GM12878 (cell line): ENCODE data around the gene SCAF8. TPM values are rescaled to one million over a fixed set of nuclear protein-coding genes. Genes with fewer than 3 reads are reported as not detected.

ENCODE experiments used
- ATAC-seq: fragments of 200-7000 bp; cut with Tn5 transposase; 3 replicates; pipeline ENCODE4 v1.9.1; 2020; ENCODE audit warnings: mild to moderate bottlenecking, moderate library complexity
- BruUV-seq: library from RNA; stranded (reverse); fragments of 400-500 nt; replicated peaks from 2 replicates; lab custom pipeline; 2021; lab: Mats Ljungman, UMichigan
- CTCF ChIA-PET: fragments of 300-600 bp; sonication (Branson Sonifier 250); formaldehyde crosslinking; extraction: SDS; loops from one replicate; lab custom pipeline; 2021; ENCODE audit warnings: inconsistent platforms; lab: Yijun Ruan, JAX
- POLR2A ChIA-PET: fragments of 350-600 bp; formaldehyde crosslinking; extraction: SDS; loops from one replicate; lab custom pipeline; 2021; ENCODE audit warnings: inconsistent platforms; lab: Charles Lee
- RAD21 ChIA-PET: fragments of 300-600 bp; sonication (Branson Sonifier 250); formaldehyde crosslinking; loops from one replicate; lab custom pipeline; 2023; ENCODE audit warnings: antibody characterized with exemption; ENCODE audit not compliant: unreplicated experiment; lab: Charles Lee
- SMC1A ChIA-PET: fragments of 300-600 bp; sonication (Branson Sonifier 250); formaldehyde crosslinking; loops from one replicate; lab custom pipeline; 2023; ENCODE audit not compliant: unreplicated experiment, uncharacterized antibody; lab: Charles Lee
- DNase-seq: peaks from one replicate; pipeline ENCODE4 v3.0.0-alpha.2; 2011; ENCODE audit warnings: low read depth, low spot score
- FAIRE-seq: peaks from 3 replicates; lab custom pipeline; 2011; peaks lifted over from hg19 to GRCh38; lab: Jason Lieb, UNC
- H2AFZ ChIP-seq: 2 replicates; pipeline ENCODE4 v1.6.0; 2011; ENCODE audit warnings: low read depth, low read length, control low read depth; ENCODE audit not compliant: control insufficient read depth
- H3K27ac ChIP-seq: 2 replicates; pipeline ENCODE4 v1.5.1; 2011; ENCODE audit warnings: control low read depth; ENCODE audit not compliant: control insufficient read depth, insufficient read depth
- H3K27me3 ChIP-seq, 2 experiments: replicated peaks in 1 of 2; 2 replicates each; pipeline versions ENCODE4 v1.6.0 to v1.6.1; 2011; ENCODE audit warnings: low read length in 1 of 2; ENCODE audit not compliant: control insufficient read depth in 2 of 2, insufficient read depth in 2 of 2
- H3K36me3 ChIP-seq, 2 experiments: 2 replicates each; pipeline ENCODE4 v1.5.1; 2011; ENCODE audit warnings: low read length in 1 of 2; ENCODE audit not compliant: control insufficient read depth in 2 of 2, insufficient read depth in 2 of 2
- H3K4me1 ChIP-seq: 2 replicates; pipeline ENCODE4 v1.6.1; 2011; ENCODE audit warnings: mild to moderate bottlenecking, low read length, moderate library complexity, mixed read lengths; ENCODE audit not compliant: control insufficient read depth, insufficient read depth
- H3K4me2 ChIP-seq: 2 replicates; pipeline ENCODE4 v1.6.0; 2011; ENCODE audit warnings: control low read depth; ENCODE audit not compliant: control insufficient read depth, insufficient read depth
- H3K4me3 ChIP-seq: fragments of 200-600 bp; sonication (generic); 2 replicates; pipeline ENCODE4 v1.5.1; 2016
- H3K79me2 ChIP-seq: 2 replicates; pipeline ENCODE4 v1.6.0; 2011; ENCODE audit warnings: low read length; ENCODE audit not compliant: control insufficient read depth, insufficient read depth
- H3K9ac ChIP-seq: 2 replicates; pipeline ENCODE4 v1.8.0; 2011; ENCODE audit warnings: low read length, control low read depth, mixed read lengths; ENCODE audit not compliant: control insufficient read depth, insufficient read depth
- H3K9me3 ChIP-seq: replicated peaks from 3 replicates; pipeline ENCODE4 v1.5.1; 2011; ENCODE audit warnings: mild to moderate bottlenecking, low read length; ENCODE audit not compliant: control insufficient read depth, insufficient read depth
- H4K20me1 ChIP-seq: 2 replicates; pipeline ENCODE4 v1.6.0; 2011; ENCODE audit not compliant: control insufficient read depth, insufficient read depth
- EGR1 ChIP-seq, 2 experiments: IDR thresholded peaks; 1 replicate in 1 of 2; 2 replicates in 1 of 2; pipeline ENCODE4 v1.6.1; 2011 to 2012; ENCODE audit warnings: low read depth in 2 of 2, low read length in 2 of 2, borderline replicate concordance in 1 of 2, mild to moderate bottlenecking in 1 of 2, moderate library complexity in 1 of 2
- ESRRA ChIP-seq: IDR thresholded peaks from 2 replicates; pipeline ENCODE4 v1.6.1; 2012; ENCODE audit warnings: mild to moderate bottlenecking, low read length, improper control_type of control experiment
- FOS ChIP-seq: IDR thresholded peaks from 3 replicates; pipeline ENCODE4 v1.6.1; 2011; ENCODE audit warnings: borderline replicate concordance; ENCODE audit not compliant: insufficient read length; ENCODE audit errors: extremely low read depth
- JUND ChIP-seq: IDR thresholded peaks from 2 replicates; pipeline ENCODE4 v1.6.1; 2012; ENCODE audit warnings: low read depth, mild to moderate bottlenecking, low read length, improper control_type of control experiment, moderate library complexity
- LARP7 ChIP-seq: fragments of 450-650 bp; IDR thresholded peaks from 2 replicates; pipeline ENCODE4 v1.6.1; 2017; ENCODE audit warnings: mild to moderate bottlenecking
- MEF2A ChIP-seq: IDR thresholded peaks from 2 replicates; pipeline ENCODE4 v1.6.1; 2011; ENCODE audit warnings: low read depth, mild to moderate bottlenecking, low read length, moderate library complexity; ENCODE audit not compliant: insufficient read depth
- MXI1 ChIP-seq: fragments of 150-350 bp; IDR thresholded peaks from 2 replicates; pipeline ENCODE4 v1.6.1; 2011; ENCODE audit warnings: low read depth, mild to moderate bottlenecking, inconsistent platforms, low read length, improper control_type of control experiment
- WRNIP1 ChIP-seq: IDR thresholded peaks from 2 replicates; pipeline ENCODE4 v1.6.1; 2011; ENCODE audit warnings: low read depth, low read length, improper control_type of control experiment, borderline replicate concordance
- ZNF622 ChIP-seq: fragments of 450-650 bp; IDR thresholded peaks from 2 replicates; pipeline ENCODE4 v1.6.1; 2017; ENCODE audit warnings: mild to moderate bottlenecking, inconsistent platforms
- WGBS: methylation state at CpG from one replicate; pipeline ENCODE4 v1.1.6; 2016; ENCODE audit warnings: low lambda C conversion rate; ENCODE audit not compliant: insufficient replicate concordance, insufficient coverage; ENCODE audit errors: missing lambda C conversion rate; 5-methylcytosine and 5-hydroxymethylcytosine counted together
- in situ Hi-C: fragments of 300-500 bp; cut with MboI; formaldehyde crosslinking; loops from 9 replicates; pipeline ENCODE4 v1.14.3; 2018; ENCODE audit warnings: mixed read lengths
- intact Hi-C: fragments of 100-400 bp; cut with micrococcal nuclease; formaldehyde crosslinking; loops from one replicate; pipeline ENCODE4 v1.14.2; 2022; ENCODE audit not compliant: unreplicated experiment
- polyA plus RNA-seq, 11 experiments: library from polyadenylated mRNA; depleted of rRNA in 4 of 11; unstranded in 6 of 11; stranded (reverse) in 5 of 11; fragments of >200 nt; fragmentation: Nextera tagmentation in 4 of 11; fragmentation: Illumina TruSeq in 1 of 11; extraction: Ambion mirVana in 4 of 11; extraction: Trizol in 1 of 11; gene quantifications; 1 replicate in 1 of 11; 2 replicates in 10 of 11; pipeline versions ENCODE4 v1.2.1 to v1.2.3, GENCODE V29; 2011 to 2016; ENCODE audit warnings: inconsistent platforms in 2 of 11, missing spikeins in 2 of 11, low read depth in 1 of 11
- total RNA-seq, 4 experiments: library from RNA; depleted of rRNA in 3 of 4; stranded (reverse); fragments of >200 nt in 3 of 4; fragmentation: Illumina TruSeq in 1 of 4; extraction: Trizol in 1 of 4; gene quantifications; 2 replicates each; pipeline versions ENCODE4 v1.2.1 to v1.2.3, GENCODE V29; 2013 to 2021
- TF ChIP-seq, protein P1 (sequence below), 3 experiments: IDR thresholded peaks in 2 of 3; conservative IDR thresholded peaks in 1 of 3; 2 replicates each; pipeline ENCODE4 v1.5.1; 2011; ENCODE audit warnings: low read depth in 3 of 3, low read length in 3 of 3, mild to moderate bottlenecking in 3 of 3, control low read depth in 2 of 3, moderate library complexity in 2 of 3, inconsistent platforms in 1 of 3, mixed read lengths in 1 of 3; ENCODE audit not compliant: control insufficient read depth in 2 of 3, insufficient read depth in 1 of 3; ENCODE audit errors: extremely low read depth in 1 of 3

Gene SCAF8
- total and polyA plus RNA-seq, 10 of the 15 experiments (the other 5 are each of a cell fraction or from before 2014, with no cell fraction given), result 8.1 to 28.8 (median 15.9) TPM

DNA sequence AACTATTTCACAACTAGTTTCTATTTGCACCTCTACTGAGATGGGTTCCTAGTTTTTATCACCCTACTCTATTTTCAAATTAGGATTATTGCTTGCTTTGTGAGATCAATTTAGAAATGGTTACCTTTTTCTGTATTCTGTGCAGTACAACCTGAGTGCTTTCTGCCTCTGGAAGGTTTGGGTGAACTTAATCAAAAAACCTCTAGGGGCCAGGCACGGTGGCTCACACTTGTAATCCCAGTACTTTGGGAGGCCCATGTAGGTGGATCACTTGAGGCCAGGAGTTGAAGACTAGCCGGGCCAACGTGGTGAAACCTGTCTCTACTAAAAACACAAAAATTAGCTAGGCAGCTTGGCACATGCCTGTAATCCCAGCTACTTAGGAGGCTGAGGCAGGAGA lies 63.3 kb downstream of the SCAF8 start:
- H3K4me1 ChIP-seq, result peaks cover 5% of the 10 kb centered on the region
- no peak overlapping the region for H3K4me3 ChIP-seq
- RAD21 ChIA-PET, result no interaction called here
- DNase-seq (no peak), ATAC-seq (no peak), FAIRE-seq (no peak)
- WGBS, result 81% methylated on average over 3 of the region's 3 CpGs
- H3K36me3 ChIP-seq, result peaks cover 1 to 9% of the 10 kb centered on the region in 2 experiments; a peak in 3 of 4 replicates
- no peaks in the 10 kb centered on the region for H3K9me3 ChIP-seq
- CTCF ChIA-PET, result no interaction called here
- TF ChIP-seq, protein P1, sequence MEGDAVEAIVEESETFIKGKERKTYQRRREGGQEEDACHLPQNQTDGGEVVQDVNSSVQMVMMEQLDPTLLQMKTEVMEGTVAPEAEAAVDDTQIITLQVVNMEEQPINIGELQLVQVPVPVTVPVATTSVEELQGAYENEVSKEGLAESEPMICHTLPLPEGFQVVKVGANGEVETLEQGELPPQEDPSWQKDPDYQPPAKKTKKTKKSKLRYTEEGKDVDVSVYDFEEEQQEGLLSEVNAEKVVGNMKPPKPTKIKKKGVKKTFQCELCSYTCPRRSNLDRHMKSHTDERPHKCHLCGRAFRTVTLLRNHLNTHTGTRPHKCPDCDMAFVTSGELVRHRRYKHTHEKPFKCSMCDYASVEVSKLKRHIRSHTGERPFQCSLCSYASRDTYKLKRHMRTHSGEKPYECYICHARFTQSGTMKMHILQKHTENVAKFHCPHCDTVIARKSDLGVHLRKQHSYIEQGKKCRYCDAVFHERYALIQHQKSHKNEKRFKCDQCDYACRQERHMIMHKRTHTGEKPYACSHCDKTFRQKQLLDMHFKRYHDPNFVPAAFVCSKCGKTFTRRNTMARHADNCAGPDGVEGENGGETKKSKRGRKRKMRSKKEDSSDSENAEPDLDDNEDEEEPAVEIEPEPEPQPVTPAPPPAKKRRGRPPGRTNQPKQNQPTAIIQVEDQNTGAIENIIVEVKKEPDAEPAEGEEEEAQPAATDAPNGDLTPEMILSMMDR (IDR thresholded peaks at IDR 0.05 in 2 of 3, conservative IDR thresholded peaks at IDR 0.05 in 1 of 3; ENCODE audit: control insufficient read depth in 2 of 3, extremely low read depth in 1 of 3, insufficient read depth in 1 of 3, low read depth in 3 of 3, low read length in 3 of 3), result no peak
- TF ChIP-seq FOS (no peak), ESRRA (no peak), ZNF622 (no peak), WRNIP1 (no peak), MXI1 (no peak), EGR1 (IDR thresholded peaks at IDR 0.05; ENCODE audit: borderline replicate concordance in 1 of 2, low read depth in 2 of 2, low read length in 2 of 2) (no peak), LARP7 (no peak), JUND (no peak), MEF2A (no peak)
- no peak overlapping the region for H3K9ac ChIP-seq
- no peak overlapping the region for H2AFZ ChIP-seq
- peaks cover 4% of the 10 kb centered on the region for H3K79me2 ChIP-seq
- no peaks in the 10 kb centered on the region for H4K20me1 ChIP-seq
- H3K27me3 ChIP-seq, result no peaks in the 10 kb centered on the region
- H3K27ac ChIP-seq, result no peak overlapping the region
- SMC1A ChIA-PET, result interaction anchor here (0.6 kb wide), 1 partner anchor 132 kb away, joined by 3 read pairs; no protein-coding TSS in a partner anchor
- no TSS peak for BruUV-seq
- in situ Hi-C loops, result no loop called here
- intact Hi-C loops, result no loop called here
- POLR2A ChIA-PET, result no interaction called here
- no peak overlapping the region for H3K4me2 ChIP-seq
